Pancreas (tissue), 10 donors: ENCODE data around the gene RNF212. TPM values are rescaled to one million over a fixed set of nuclear protein-coding genes. Genes with fewer than 3 reads are reported as not detected.

ENCODE experiments used
- ATAC-seq, 4 donors: fragments of 200-7000 bp; cut with Tn5 transposase; one replicate each; pipeline versions ENCODE4 v1.8.0 to v1.9.1; 2020; ENCODE audit warnings: mild to moderate bottlenecking in 4 of 4, moderate library complexity in 4 of 4
- DNase-seq, 6 donors: peaks; one replicate each; pipeline ENCODE4 v3.0.0-alpha.2; 2020
- FAIRE-seq: peaks from 2 replicates; lab custom pipeline; 2012; peaks lifted over from hg19 to GRCh38; lab: Jason Lieb, UNC
- H3K27ac ChIP-seq, 4 donors: fragments of 200-600 bp; sonication (generic); 1 replicate in 3 of 4; 2 replicates in 1 of 4; pipeline versions ENCODE4 v1.5.0 to v1.8.0; 2020
- H3K27me3 ChIP-seq, 4 donors: fragments of 200-600 bp; one replicate each; pipeline ENCODE4 v1.8.0; 2021
- H3K36me3 ChIP-seq, 3 donors: fragments of 200-600 bp; sonication (generic) in 1 of 3; one replicate each; pipeline versions ENCODE4 v1.5.0 to v1.8.0; 2020 to 2021
- H3K4me1 ChIP-seq, 3 donors: fragments of 200-600 bp; one replicate each; pipeline ENCODE4 v1.8.0; 2021
- H3K4me3 ChIP-seq, 4 donors: fragments of 200-600 bp; sonication (generic) in 2 of 4; one replicate each; pipeline versions ENCODE4 v1.5.0 to v1.8.0; 2020 to 2021
- H3K9me3 ChIP-seq, 4 donors: fragments of 200-600 bp; one replicate each; pipeline ENCODE4 v1.8.0; 2021
- WGBS, 2 donors: extraction: QIAGEN DNeasy Blood & Tissue Kit; methylation state at CpG; one replicate each; pipeline ENCODE4 v1.1.7; 2013; 5-methylcytosine and 5-hydroxymethylcytosine counted together
- intact Hi-C, 3 donors: fragments of 100-400 bp; cut with DNase I; formaldehyde crosslinking; loops; one replicate each; pipeline versions ENCODE4 v1.11.1 to v1.14.2; 2022
- polyA plus RNA-seq, 2 donors: library from polyadenylated mRNA; stranded (reverse); fragments of 200-250 nt; gene quantifications; one replicate each; pipeline ENCODE4 v1.2.3, GENCODE V29; 2013
- total RNA-seq, 6 donors: library from RNA; stranded (reverse); fragmentation: NEBNext Ultra II Directional in 4 of 6; extraction: Animal tissue kit (Norgen Biotek cat#: 25700) in 4 of 6; gene quantifications; one replicate each; pipeline versions ENCODE4 v1.2.1 to v1.2.4, GENCODE V29; 2021 to 2023
- TF ChIP-seq, protein P1 (sequence below), 4 donors: fragments of 200-600 bp; sonication (generic) in 3 of 4; IDR thresholded peaks; one replicate each; pipeline versions ENCODE4 v1.5.0 to v1.8.0; 2021; ENCODE audit warnings: antibody characterized with exemption in 4 of 4
- donor health status: healthy with polysubstance abuse.
- donor health status: DM: no; HTN: no; CAD: no; lungs with moderate emphysema.
- donor health status: DM: no; HTN: no; CAD: no.
- donor health status: control.
- donor health status: control.
- donor health status: Bipolar disorder and iron deficiency.
- donor health status: DM: yes; HTN: yes; CAD: no.
- donor health status: DM: no; HTN: no; CAD: no.
- donor health status: DM: no; HTN: no; CAD: no.
- donor health status: DM: yes; HTN: yes; CAD: no.

Gene RNF212
- total and polyA plus RNA-seq, 8 donors = 12.0 to 40.3 (median 19.2) TPM

- 87 to 89% methylated on average over 16 of the region's 16 CpGs for WGBS, 2 donors
- H3K9me3 ChIP-seq = no peaks in the 10 kb centered on the region
- peak overlapping the region in 1 of 4 donors; percentile 41 for H3K27ac ChIP-seq
- intact Hi-C loops = loop anchor here in 1 of 3 donors (10.0 kb wide), 1 partner anchor 754 kb away; no protein-coding TSS in a partner anchor
- ATAC-seq (no peak), FAIRE-seq (no peak), DNase-seq (peak in 1 of 6 donors; percentile 87)
- H3K27me3 ChIP-seq = no peaks in the 10 kb centered on the region
- peaks cover 4 to 9% (median 5%) of the 10 kb centered on the region in 3 donors for H3K4me1 ChIP-seq
- H3K4me3 ChIP-seq = no peak overlapping the region
- TF ChIP-seq, protein P1, sequence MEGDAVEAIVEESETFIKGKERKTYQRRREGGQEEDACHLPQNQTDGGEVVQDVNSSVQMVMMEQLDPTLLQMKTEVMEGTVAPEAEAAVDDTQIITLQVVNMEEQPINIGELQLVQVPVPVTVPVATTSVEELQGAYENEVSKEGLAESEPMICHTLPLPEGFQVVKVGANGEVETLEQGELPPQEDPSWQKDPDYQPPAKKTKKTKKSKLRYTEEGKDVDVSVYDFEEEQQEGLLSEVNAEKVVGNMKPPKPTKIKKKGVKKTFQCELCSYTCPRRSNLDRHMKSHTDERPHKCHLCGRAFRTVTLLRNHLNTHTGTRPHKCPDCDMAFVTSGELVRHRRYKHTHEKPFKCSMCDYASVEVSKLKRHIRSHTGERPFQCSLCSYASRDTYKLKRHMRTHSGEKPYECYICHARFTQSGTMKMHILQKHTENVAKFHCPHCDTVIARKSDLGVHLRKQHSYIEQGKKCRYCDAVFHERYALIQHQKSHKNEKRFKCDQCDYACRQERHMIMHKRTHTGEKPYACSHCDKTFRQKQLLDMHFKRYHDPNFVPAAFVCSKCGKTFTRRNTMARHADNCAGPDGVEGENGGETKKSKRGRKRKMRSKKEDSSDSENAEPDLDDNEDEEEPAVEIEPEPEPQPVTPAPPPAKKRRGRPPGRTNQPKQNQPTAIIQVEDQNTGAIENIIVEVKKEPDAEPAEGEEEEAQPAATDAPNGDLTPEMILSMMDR (IDR thresholded peaks at IDR 0.05) = no peak
- H3K36me3 ChIP-seq = no peaks in the 10 kb centered on the region
These were observed 74.3 kb downstream of the RNF212 start for GRCh38 chr4:1038948-1039492.

- no peak for DNase-seq
- H3K4me3 ChIP-seq = no peak overlapping the region
- H3K4me1 ChIP-seq = peaks cover 0 to 9% (median 4%) of the 10 kb centered on the region in 3 donors
- intact Hi-C loops = loop anchor here in 1 of 3 donors (10.0 kb wide), 1 partner anchor 752 kb away; no protein-coding TSS in a partner anchor
- no peaks in the 10 kb centered on the region for H3K9me3 ChIP-seq
- H3K27ac ChIP-seq = no peak overlapping the region
- TF ChIP-seq, protein P1 (IDR thresholded peaks at IDR 0.05) = no peak
- no peaks in the 10 kb centered on the region for H3K36me3 ChIP-seq
- 88 to 89% methylated on average over 23 to 26 of the region's 26 CpGs for WGBS, 2 donors
- FAIRE-seq = no peak
- H3K27me3 ChIP-seq = no peaks in the 10 kb centered on the region
- ATAC-seq = no peak
These were observed 76.2 kb downstream of the RNF212 start for GRCh38 chr4:1036976-1037810.

GRCh38 chr4:1036095-1036494 is 77.3 kb downstream of the RNF212 start:
- intact Hi-C loops = loop anchor here in 1 of 3 donors (10.0 kb wide), 1 partner anchor 751 kb away; no protein-coding TSS in a partner anchor
- no peak overlapping the region for H3K4me3 ChIP-seq
- no peak for FAIRE-seq
- H3K9me3 ChIP-seq = no peaks in the 10 kb centered on the region
- H3K27ac ChIP-seq = no peak overlapping the region
- WGBS, 2 donors = 88 to 92% methylated on average over 13 to 15 of the region's 15 CpGs
- DNase-seq = no peak
- H3K27me3 ChIP-seq = no peaks in the 10 kb centered on the region
- H3K36me3 ChIP-seq = no peaks in the 10 kb centered on the region
- no peak for ATAC-seq
- peaks cover 0 to 9% (median 4%) of the 10 kb centered on the region in 3 donors for H3K4me1 ChIP-seq
- TF ChIP-seq, protein P1 (IDR thresholded peaks at IDR 0.05) = no peak

DNA sequence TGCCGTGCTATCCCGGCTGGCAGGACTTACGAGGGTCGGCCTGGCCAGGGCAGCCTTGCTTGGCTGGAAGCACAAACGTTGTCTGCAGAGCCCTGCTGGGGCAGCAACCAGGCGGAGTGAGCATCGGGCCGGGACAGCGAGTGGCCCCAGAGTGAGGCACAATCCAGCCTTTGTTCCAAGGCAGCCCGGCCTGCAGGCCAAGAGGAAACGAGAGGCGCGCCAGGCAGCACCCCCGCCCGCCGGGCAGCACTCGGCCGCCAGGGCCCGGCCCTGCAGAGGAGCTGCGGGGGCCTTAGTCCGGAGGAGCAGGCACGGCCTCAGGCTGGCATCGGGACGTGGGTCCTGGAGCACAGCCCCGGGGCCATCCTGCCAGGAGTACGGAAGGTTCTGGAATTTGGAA is 77.9 kb downstream of the RNF212 start:
- TF ChIP-seq, protein P1 (IDR thresholded peaks at IDR 0.05) = no peak
- 64 to 75% methylated on average over 26 of the region's 26 CpGs for WGBS, 2 donors
- intact Hi-C loops = loop anchor here in 1 of 3 donors (10.0 kb wide), 1 partner anchor 751 kb away; no protein-coding TSS in a partner anchor
- DNase-seq = peak in 2 of 6 donors; percentile 48 to 54
- Histone ChIP-seq H3K9me3 (no peaks in the 10 kb centered on the region), H3K27me3 (no peaks in the 10 kb centered on the region), H3K4me3 (no peak overlapping the region), H3K36me3 (no peaks in the 10 kb centered on the region), H3K27ac (peak overlapping the region in 2 of 4 donors; percentile 15 to 37), H3K4me1 (peaks cover 0 to 9% (median 4%) of the 10 kb centered on the region in 3 donors)
- FAIRE-seq = no peak
- ATAC-seq = peak; percentile 35 to 56 (median 51)
